PC-3 (cell line): ENCODE measurements around the gene PTBP2.

Source experiments
- EZH2 ChIP-seq: fragments of 300-600 bp; sonication (generic); IDR thresholded peaks from one replicate; pipeline ENCODE4 v1.6.1; 2017; ENCODE audit warnings: antibody characterized with exemption, mild to moderate bottlenecking, low read length; ENCODE audit not compliant: unreplicated experiment
- TF ChIP-seq, protein P1 (sequence below): fragments of 300-600 bp; sonication (generic); conservative IDR thresholded peaks from 2 replicates; pipeline ENCODE4 v1.5.1; 2017; ENCODE audit warnings: antibody characterized with exemption, low read depth, mild to moderate bottlenecking, low read length

DNA sequence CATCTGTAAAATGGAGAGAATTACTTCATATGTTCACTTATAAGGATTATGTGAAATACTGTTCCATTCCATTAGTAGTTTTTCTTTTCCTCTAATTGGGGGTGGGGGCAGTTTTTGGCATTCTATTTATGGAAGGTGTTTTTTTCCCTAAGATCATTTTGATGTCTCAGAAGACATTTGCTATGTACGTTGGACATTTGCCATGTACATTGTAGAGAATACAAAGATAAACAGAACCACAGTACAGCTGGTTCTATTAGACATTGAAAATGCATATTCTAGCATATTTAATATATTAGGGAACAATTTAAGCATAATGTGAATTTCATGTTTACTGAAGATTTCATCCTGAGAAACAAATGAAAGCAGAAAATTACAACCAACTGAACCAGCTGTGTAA, 98.5 kb downstream of the PTBP2 start:
- TF ChIP-seq, protein P1, sequence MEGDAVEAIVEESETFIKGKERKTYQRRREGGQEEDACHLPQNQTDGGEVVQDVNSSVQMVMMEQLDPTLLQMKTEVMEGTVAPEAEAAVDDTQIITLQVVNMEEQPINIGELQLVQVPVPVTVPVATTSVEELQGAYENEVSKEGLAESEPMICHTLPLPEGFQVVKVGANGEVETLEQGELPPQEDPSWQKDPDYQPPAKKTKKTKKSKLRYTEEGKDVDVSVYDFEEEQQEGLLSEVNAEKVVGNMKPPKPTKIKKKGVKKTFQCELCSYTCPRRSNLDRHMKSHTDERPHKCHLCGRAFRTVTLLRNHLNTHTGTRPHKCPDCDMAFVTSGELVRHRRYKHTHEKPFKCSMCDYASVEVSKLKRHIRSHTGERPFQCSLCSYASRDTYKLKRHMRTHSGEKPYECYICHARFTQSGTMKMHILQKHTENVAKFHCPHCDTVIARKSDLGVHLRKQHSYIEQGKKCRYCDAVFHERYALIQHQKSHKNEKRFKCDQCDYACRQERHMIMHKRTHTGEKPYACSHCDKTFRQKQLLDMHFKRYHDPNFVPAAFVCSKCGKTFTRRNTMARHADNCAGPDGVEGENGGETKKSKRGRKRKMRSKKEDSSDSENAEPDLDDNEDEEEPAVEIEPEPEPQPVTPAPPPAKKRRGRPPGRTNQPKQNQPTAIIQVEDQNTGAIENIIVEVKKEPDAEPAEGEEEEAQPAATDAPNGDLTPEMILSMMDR: no peak
- TF ChIP-seq EZH2: no peak
